MM.1S (cell line): ENCODE data around the gene TLCD3B.

Experiments used
- DNase-seq: peaks from one replicate; pipeline ENCODE4 v3.0.0-alpha.2; 2015
- H2AFZ ChIP-seq: fragments of 300-600 bp; sonication (generic); 2 replicates; pipeline ENCODE4 v1.6.0; 2016; ENCODE audit warnings: antibody characterized with exemption, low read length
- H3F3A ChIP-seq: fragments of 300-600 bp; sonication (generic); 2 replicates; pipeline ENCODE4 v1.6.1; 2016; ENCODE audit warnings: mild to moderate bottlenecking, antibody characterized with exemption, low read length, moderate library complexity, mixed read lengths; ENCODE audit not compliant: insufficient read depth
- H3K27ac ChIP-seq: fragments of 300-600 bp; sonication (generic); 2 replicates; pipeline ENCODE4 v1.5.1; 2016; ENCODE audit warnings: mild to moderate bottlenecking, low read length
- H3K27me3 ChIP-seq: fragments of 300-600 bp; sonication (generic); replicated peaks from 2 replicates; pipeline ENCODE4 v1.6.0; 2016; ENCODE audit warnings: low read length; ENCODE audit not compliant: insufficient read depth
- H3K36me3 ChIP-seq: fragments of 300-600 bp; sonication (generic); replicated peaks from 2 replicates; pipeline ENCODE4 v1.6.1; 2016; ENCODE audit warnings: mild to moderate bottlenecking, low read length, mixed read lengths; ENCODE audit not compliant: insufficient read depth
- H3K4me1 ChIP-seq: fragments of 300-600 bp; sonication (generic); 2 replicates; pipeline ENCODE4 v1.6.1; 2016; ENCODE audit warnings: low read length, mixed read lengths
- H3K4me2 ChIP-seq: fragments of 300-600 bp; sonication (generic); 2 replicates; pipeline ENCODE4 v1.6.0; 2016; ENCODE audit warnings: low read depth, low read length
- H3K4me3 ChIP-seq: fragments of 300-600 bp; sonication (generic); 2 replicates; pipeline ENCODE4 v1.5.1; 2016; ENCODE audit warnings: low read length, mixed read lengths
- H3K79me2 ChIP-seq: fragments of 300-600 bp; sonication (generic); 2 replicates; pipeline ENCODE4 v1.6.1; 2016; ENCODE audit warnings: mixed run types, low read length, mixed read lengths
- H3K9ac ChIP-seq: fragments of 300-600 bp; sonication (generic); 2 replicates; pipeline ENCODE4 v1.6.1; 2016; ENCODE audit warnings: low read length, mixed read lengths
- H3K9me2 ChIP-seq: fragments of 300-600 bp; sonication (generic); replicated peaks from 2 replicates; pipeline ENCODE4 v1.6.1; 2016; ENCODE audit warnings: mild to moderate bottlenecking, low read length, mixed read lengths; ENCODE audit not compliant: insufficient read depth
- H3K9me3 ChIP-seq: fragments of 300-600 bp; sonication (generic); replicated peaks from 2 replicates; pipeline ENCODE4 v1.6.1; 2016; ENCODE audit warnings: mild to moderate bottlenecking, low read length, mixed read lengths; ENCODE audit not compliant: insufficient read depth
- H4K20me1 ChIP-seq: fragments of 300-600 bp; sonication (generic); 2 replicates; pipeline ENCODE4 v1.6.1; 2016; ENCODE audit warnings: mild to moderate bottlenecking, low read length, moderate library complexity, mixed read lengths; ENCODE audit not compliant: insufficient read depth
- EZH2 ChIP-seq: fragments of 300-600 bp; sonication (generic); optimal IDR thresholded peaks from 2 replicates; pipeline ENCODE3; 2017; ENCODE audit warnings: low read depth, mild to moderate bottlenecking, antibody characterized with exemption, low read length, mixed read lengths
- EZH2phosphoT487 ChIP-seq: fragments of 300-600 bp; sonication (generic); IDR thresholded peaks from 2 replicates; pipeline ENCODE4 v1.6.1; 2018; ENCODE audit warnings: antibody characterized with exemption, low read length
- TF ChIP-seq, protein P1 (sequence below): fragments of 300-600 bp; sonication (generic); IDR thresholded peaks from 2 replicates; pipeline ENCODE4 v1.5.1; 2016; ENCODE audit warnings: antibody characterized with exemption, low read length, mixed read lengths

The TLCD3B gene

DNA sequence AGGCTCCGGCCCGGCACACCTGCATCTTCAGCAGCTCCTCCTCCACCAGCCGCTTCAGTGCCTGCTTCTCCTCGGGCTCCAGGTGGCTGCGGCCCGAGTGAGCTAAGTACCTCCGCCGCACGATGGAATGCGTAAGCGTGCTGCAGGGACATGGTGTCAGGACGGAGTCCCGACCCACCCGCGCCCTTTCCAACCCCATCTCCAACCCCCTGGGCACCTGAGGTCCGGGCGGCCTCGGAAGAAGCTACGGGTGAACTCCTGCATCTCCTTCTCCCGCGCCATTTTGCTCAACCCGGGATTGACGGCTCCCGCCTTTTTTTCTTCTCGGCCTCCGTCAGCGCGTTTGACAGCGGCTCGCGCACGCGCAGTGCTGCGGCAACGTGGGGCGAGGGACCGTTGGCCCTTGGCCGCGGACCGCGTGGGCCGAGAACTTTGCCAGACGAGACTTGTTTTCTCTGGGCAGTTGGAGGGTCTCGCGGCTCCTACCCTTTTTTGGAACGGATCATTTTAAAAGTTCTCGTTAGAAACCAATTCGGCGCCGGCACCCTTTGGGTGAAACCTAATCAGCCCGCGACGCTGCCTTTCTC lies 35.7 kb downstream of the TLCD3B start, which contains the start of gene HIRIP3:
Gene HIRIP3, minus strand, starts transcription at position 294 of the 587 bp plus-strand sequence. Its CDS starts 12 bp downstream, at position 282.
- H3F3A ChIP-seq, result peaks cover 13% of the 10 kb centered on the region; the same call in 1 of the 2 replicates
- H3K9me2 ChIP-seq, result no peaks in the 10 kb centered on the region
- no peaks in the 10 kb centered on the region for H3K27me3 ChIP-seq
- peak within 1 kb of the TSS; percentile 98 for H3K4me3 ChIP-seq
- no peaks in the 10 kb centered on the region for H3K9me3 ChIP-seq
- peak within 1 kb of the TSS; percentile 95 for H2AFZ ChIP-seq
- no peak for TF ChIP-seq EZH2phosphoT487
- H3K9ac ChIP-seq, result peak within 1 kb of the TSS; percentile 100
- peak within 1 kb of the TSS; percentile 99 for H3K27ac ChIP-seq
- DNase-seq, result peak; percentile 92
- H3K79me2 ChIP-seq, result peaks cover 11% of the 10 kb centered on the region
- no peaks in the 10 kb centered on the region for H4K20me1 ChIP-seq
- peaks cover 12% of the 10 kb centered on the region for H3K4me1 ChIP-seq
- peak within 1 kb of the TSS; percentile 99 for H3K4me2 ChIP-seq
- H3K36me3 ChIP-seq, result 0 out of 2 replicates have a peak, but pooled peaks cover 2% of the 10 kb centered on the region

DNA sequence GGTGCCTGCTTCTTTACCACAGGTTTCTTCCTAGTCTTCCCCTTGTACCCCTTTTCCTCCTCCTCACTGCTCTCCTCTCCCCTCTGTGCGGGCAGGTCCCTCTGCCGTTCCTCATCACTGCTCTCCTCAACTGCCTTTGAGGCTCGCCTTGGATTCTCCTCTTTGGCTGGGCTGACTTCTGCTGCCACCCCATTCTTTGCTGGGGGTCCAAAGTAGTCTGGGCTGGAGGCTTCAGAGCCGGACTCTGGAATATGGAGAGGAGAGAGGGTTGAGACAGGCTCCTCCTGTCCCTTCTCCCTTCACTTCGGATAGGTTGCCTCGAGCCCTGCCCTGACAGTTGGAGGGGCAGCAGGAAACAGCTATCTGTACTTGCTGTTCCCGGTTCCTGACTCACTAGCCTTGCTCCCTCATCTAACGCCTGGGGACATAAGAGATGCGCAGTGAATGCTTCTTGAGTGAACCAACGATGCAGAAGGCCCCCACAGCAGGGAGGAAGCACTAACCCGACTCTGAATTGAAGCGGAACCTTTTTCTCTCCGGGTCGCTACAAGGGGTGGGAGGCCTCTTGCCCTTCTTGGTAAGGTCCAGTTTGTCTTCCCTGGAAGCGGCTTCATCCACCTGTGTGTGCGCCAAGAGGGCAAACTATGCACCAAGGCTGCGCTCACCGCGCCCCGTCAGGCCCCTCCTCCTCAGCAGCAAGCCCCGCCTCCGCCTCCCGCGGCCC lies 36.3 kb downstream of the TLCD3B start:
- H3K27me3 ChIP-seq, result no peaks in the 10 kb centered on the region
- no peak for DNase-seq
- peak overlapping the region; percentile 99 for H3K4me2 ChIP-seq
- H3K4me1 ChIP-seq, result peaks cover 12% of the 10 kb centered on the region
- peak overlapping the region; percentile 100 for H3K9ac ChIP-seq
- H3K79me2 ChIP-seq, result peaks cover 11% of the 10 kb centered on the region
- H3K9me3 ChIP-seq, result no peaks in the 10 kb centered on the region
- peaks cover 14% of the 10 kb centered on the region; the same call in 1 of the 2 replicates for H3F3A ChIP-seq
- 0 out of 2 replicates have a peak, but pooled peaks cover 2% of the 10 kb centered on the region for H3K36me3 ChIP-seq
- H3K9me2 ChIP-seq, result no peaks in the 10 kb centered on the region
- H2AFZ ChIP-seq, result peak overlapping the region; percentile 95
- TF ChIP-seq EZH2phosphoT487 (no peak), EZH2 (no peak)
- TF ChIP-seq, protein P1, sequence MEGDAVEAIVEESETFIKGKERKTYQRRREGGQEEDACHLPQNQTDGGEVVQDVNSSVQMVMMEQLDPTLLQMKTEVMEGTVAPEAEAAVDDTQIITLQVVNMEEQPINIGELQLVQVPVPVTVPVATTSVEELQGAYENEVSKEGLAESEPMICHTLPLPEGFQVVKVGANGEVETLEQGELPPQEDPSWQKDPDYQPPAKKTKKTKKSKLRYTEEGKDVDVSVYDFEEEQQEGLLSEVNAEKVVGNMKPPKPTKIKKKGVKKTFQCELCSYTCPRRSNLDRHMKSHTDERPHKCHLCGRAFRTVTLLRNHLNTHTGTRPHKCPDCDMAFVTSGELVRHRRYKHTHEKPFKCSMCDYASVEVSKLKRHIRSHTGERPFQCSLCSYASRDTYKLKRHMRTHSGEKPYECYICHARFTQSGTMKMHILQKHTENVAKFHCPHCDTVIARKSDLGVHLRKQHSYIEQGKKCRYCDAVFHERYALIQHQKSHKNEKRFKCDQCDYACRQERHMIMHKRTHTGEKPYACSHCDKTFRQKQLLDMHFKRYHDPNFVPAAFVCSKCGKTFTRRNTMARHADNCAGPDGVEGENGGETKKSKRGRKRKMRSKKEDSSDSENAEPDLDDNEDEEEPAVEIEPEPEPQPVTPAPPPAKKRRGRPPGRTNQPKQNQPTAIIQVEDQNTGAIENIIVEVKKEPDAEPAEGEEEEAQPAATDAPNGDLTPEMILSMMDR, result no peak
- H3K4me3 ChIP-seq, result peak overlapping the region; percentile 98
- peak overlapping the region; percentile 99; the same call in 1 of the 2 replicates for H3K27ac ChIP-seq
- no peaks in the 10 kb centered on the region for H4K20me1 ChIP-seq

DNA sequence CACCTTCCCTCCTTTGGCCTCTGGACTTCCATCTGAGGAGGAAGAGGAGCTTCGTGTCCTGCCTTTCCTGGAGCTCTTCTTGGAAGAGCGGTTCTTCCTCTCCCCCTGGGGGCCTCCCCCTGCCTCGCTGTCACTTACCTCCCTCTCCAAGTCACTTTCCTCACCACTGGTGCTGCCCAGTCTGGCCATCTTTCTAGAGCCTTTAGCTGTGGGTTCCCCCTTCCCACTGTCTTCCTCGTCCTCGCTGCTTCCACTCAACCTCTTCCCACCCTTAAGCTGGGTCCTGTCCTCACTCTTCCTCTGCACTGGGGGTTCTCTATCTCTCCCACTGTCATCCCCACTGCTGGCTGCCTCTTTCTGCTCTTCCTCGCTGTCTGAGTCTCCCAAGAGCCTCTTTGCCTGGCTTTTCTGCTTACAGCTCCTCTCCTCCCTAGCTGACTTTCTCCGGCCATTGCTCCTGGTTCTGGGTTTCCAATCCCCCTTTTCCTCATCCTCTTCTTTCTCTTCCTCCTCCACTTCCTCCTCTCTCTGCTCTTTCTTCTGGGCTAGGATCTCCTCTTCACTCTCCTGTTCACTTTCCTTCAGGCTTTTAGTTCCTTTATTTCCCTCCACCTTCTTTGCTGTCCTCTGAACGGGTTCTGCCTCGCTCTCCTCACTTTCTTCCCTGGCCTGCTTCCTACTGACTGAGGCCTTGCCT lies 37.0 kb downstream of the TLCD3B start:
- TF ChIP-seq, protein P1, result no peak
- TF ChIP-seq EZH2 (no peak), EZH2phosphoT487 (no peak)
- Histone ChIP-seq H3K4me2 (peak overlapping the region; percentile 99), H3K27me3 (no peaks in the 10 kb centered on the region), H3K9me3 (no peaks in the 10 kb centered on the region), H3K4me3 (peak overlapping the region; percentile 98; the same call in 1 of the 2 replicates), H3K36me3 (0 out of 2 replicates have a peak, but pooled peaks cover 2% of the 10 kb centered on the region), H3F3A (peaks cover 21% of the 10 kb centered on the region), H4K20me1 (no peaks in the 10 kb centered on the region), H3K79me2 (peaks cover 11% of the 10 kb centered on the region), H3K4me1 (peaks cover 12% of the 10 kb centered on the region), H2AFZ (no peak overlapping the region), H3K9me2 (no peaks in the 10 kb centered on the region), H3K27ac (no peak overlapping the region), H3K9ac (no peak overlapping the region; the same call in 1 of the 2 replicates)
- DNase-seq, result no peak
